Activated gamma-delta T cell (primary cell): Measurements from ENCODE around the gene RMND5A.

Experiments used
- DNase-seq: peaks from one replicate; lab custom pipeline; 2025; lab: John Stamatoyannopoulos, UW

The RMND5A gene

GRCh38 chr2:86791573-86791972, 71.5 kb downstream of the RMND5A start:
- no peak for DNase-seq

GRCh38 chr2:86793752-86794151, 73.7 kb downstream of the RMND5A start:
- DNase-seq = no peak

- DNase-seq = no peak
Measured at GRCh38 chr2:86794861-86795260, 74.8 kb downstream of the RMND5A start.

- DNase-seq = no peak
Measured at GRCh38 chr2:86800856-86801567, 80.9 kb downstream of the RMND5A start.

- no peak for DNase-seq
Measured at GRCh38 chr2:86806059-86806857, 86.2 kb downstream of the RMND5A start.

GRCh38 chr2:86807133-86807467, 87.0 kb downstream of the RMND5A start:
- no peak for DNase-seq

- DNase-seq = peak; percentile 17
Measured at GRCh38 chr2:86807468-86808275, 87.6 kb downstream of the RMND5A start.

GRCh38 chr2:86808315-86809161, 88.4 kb downstream of the RMND5A start:
- DNase-seq = peak; percentile 57

- no peak for DNase-seq
Measured at GRCh38 chr2:86809481-86810121, 89.5 kb downstream of the RMND5A start.

GRCh38 chr2:86815611-86816010, 95.5 kb downstream of the RMND5A start:
- no peak for DNase-seq

- no peak for DNase-seq
Measured at GRCh38 chr2:86818114-86818801, 98.2 kb downstream of the RMND5A start.

- no peak for DNase-seq
Measured at GRCh38 chr2:86818957-86819356, 98.9 kb downstream of the RMND5A start.

- no peak for DNase-seq
Measured at GRCh38 chr2:86821306-86821705, 101.2 kb downstream of the RMND5A start.

- DNase-seq = no peak
Measured at GRCh38 chr2:86821842-86822241, 101.8 kb downstream of the RMND5A start.

GRCh38 chr2:86822668-86823345, 102.7 kb downstream of the RMND5A start:
- no peak for DNase-seq

GRCh38 chr2:86825036-86825692, 105.1 kb downstream of the RMND5A start:
- no peak for DNase-seq

GRCh38 chr2:86825693-86826381, 105.7 kb downstream of the RMND5A start:
- DNase-seq = no peak

- DNase-seq = no peak
Measured at GRCh38 chr2:86826951-86827350, 106.9 kb downstream of the RMND5A start.
